ENCODE data around the gene SDHA. TPM values are rescaled to one million over a fixed set of nuclear protein-coding genes. Genes with fewer than 3 reads are reported as not detected.
"Not testable (repeated sequence)": the region's sequence is repeated elsewhere in the genome, so short reads cannot be mapped to it uniquely, and the experiment has no call there.

Gene SDHA
- total and polyA plus RNA-seq, 10 donors, result 58.6 to 135 (median 107) TPM

DNA sequence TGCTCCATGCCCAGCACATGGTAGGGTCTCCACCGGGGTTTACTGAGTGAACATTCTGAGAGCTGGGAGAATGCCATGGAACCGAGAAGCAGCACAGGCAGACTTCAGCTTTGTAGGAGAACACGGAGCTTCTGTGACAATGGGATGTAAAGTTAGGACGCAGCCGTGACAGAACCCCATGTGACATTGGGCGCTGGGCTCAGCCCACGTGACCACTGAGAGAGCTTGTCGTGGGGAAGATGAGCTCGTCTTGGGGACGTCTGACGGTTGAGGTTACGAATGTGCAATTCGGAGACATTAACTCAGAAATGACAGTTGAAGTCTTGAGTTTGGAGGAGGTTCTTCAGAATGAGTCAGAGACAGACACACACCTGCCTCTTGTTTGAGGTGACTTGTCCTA is 13.5 kb downstream of the SDHA start:
- H3K36me3 ChIP-seq, result peaks cover 7 to 100% (median 93%) of the 10 kb centered on the region in 6 donors
- no peaks in the 10 kb centered on the region for H3K4me1 ChIP-seq
- intact Hi-C loops (cut with DNase I; ENCODE audit: low total_unique reads), result no loop called here
- H3K27ac ChIP-seq, result no peak overlapping the region
- H3K4me3 ChIP-seq, result no peak overlapping the region
- H3K27me3 ChIP-seq (replicated peaks in 1 of 7), result no peaks in the 10 kb centered on the region
- H3K9me3 ChIP-seq, result no peaks in the 10 kb centered on the region
- 84 to 94% (median 87%) methylated on average over 13 of the region's 13 CpGs for WGBS, 5 donors
- no peak for DNase-seq
- TF ChIP-seq POLR2A (IDR thresholded peaks at IDR 0.05) (no peak), POLR2AphosphoS5 (IDR thresholded peaks at IDR 0.05) (no peak)
- TF ChIP-seq, protein P1, sequence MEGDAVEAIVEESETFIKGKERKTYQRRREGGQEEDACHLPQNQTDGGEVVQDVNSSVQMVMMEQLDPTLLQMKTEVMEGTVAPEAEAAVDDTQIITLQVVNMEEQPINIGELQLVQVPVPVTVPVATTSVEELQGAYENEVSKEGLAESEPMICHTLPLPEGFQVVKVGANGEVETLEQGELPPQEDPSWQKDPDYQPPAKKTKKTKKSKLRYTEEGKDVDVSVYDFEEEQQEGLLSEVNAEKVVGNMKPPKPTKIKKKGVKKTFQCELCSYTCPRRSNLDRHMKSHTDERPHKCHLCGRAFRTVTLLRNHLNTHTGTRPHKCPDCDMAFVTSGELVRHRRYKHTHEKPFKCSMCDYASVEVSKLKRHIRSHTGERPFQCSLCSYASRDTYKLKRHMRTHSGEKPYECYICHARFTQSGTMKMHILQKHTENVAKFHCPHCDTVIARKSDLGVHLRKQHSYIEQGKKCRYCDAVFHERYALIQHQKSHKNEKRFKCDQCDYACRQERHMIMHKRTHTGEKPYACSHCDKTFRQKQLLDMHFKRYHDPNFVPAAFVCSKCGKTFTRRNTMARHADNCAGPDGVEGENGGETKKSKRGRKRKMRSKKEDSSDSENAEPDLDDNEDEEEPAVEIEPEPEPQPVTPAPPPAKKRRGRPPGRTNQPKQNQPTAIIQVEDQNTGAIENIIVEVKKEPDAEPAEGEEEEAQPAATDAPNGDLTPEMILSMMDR (IDR thresholded peaks at IDR 0.05 in 8 of 11, conservative IDR thresholded peaks at IDR 0.05 in 3 of 11), result no peak

DNA sequence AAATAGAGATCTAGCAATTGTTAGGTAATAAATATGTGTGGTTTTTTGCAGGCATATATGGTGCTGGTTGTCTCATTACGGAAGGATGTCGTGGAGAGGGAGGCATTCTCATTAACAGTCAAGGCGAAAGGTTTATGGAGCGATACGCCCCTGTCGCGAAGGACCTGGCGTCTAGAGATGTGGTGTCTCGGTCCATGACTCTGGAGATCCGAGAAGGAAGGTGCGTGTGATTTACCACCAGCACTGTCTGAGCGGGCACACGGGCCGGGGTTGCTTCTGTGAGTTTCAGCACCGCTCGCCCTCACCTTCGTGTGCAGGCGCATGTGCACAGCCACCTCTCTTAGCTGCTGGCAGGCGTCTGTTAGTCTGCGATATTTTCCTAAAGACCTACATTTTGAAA is 15.3 kb downstream of the SDHA start:
- 94 to 97% (median 97%) methylated on average over 20 of the region's 20 CpGs for WGBS, 5 donors
- H3K4me3 ChIP-seq; H3K27ac ChIP-seq; H3K9me3 ChIP-seq; H3K27me3 ChIP-seq (replicated peaks in 1 of 7); intact Hi-C loops (cut with DNase I; ENCODE audit: low total_unique reads); DNase-seq; H3K4me1 ChIP-seq: not testable (repeated sequence)
- peaks cover 7 to 100% (median 87%) of the 10 kb centered on the region in 6 donors for H3K36me3 ChIP-seq

DNA sequence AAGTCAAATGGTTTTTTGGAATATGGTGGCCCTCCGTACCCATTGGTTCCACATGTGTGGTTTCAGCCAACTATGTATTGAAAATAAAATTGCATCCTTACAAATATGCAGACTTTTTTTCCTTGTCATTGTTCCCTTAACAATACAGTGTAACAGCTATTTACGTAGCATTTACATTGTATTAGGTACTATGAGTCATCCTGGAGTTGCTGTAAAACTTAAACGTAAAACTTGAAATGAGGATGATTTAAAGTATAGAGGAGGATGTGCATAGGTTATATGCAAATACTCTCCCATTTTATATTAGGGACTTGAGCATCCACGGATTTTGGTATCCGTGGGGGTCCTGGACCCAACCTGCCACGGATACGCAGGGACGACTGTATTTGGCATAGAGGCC is 16.3 kb downstream of the SDHA start:
- Histone ChIP-seq H3K4me3 (no peak overlapping the region), H3K4me1 (no peaks in the 10 kb centered on the region), H3K27me3 (replicated peaks in 1 of 7) (no peaks in the 10 kb centered on the region), H3K36me3 (peaks cover 7 to 100% (median 86%) of the 10 kb centered on the region in 6 donors), H3K27ac (no peak overlapping the region), H3K9me3 (no peaks in the 10 kb centered on the region)
- no peak for TF ChIP-seq POLR2AphosphoS5 (IDR thresholded peaks at IDR 0.05)
- TF ChIP-seq, protein P1 (IDR thresholded peaks at IDR 0.05 in 8 of 11, conservative IDR thresholded peaks at IDR 0.05 in 3 of 11), result no peak
- no peak for TF ChIP-seq POLR2A (IDR thresholded peaks at IDR 0.05)
- intact Hi-C loops (cut with DNase I; ENCODE audit: low total_unique reads), result no loop called here
- WGBS, 5 donors, result 88 to 95% (median 93%) methylated on average over 8 of the region's 8 CpGs
- DNase-seq, result no peak

GRCh38 chr5:235527-235926 is 17.4 kb downstream of the SDHA start:
- H3K27ac ChIP-seq; DNase-seq; intact Hi-C loops (cut with DNase I; ENCODE audit: low total_unique reads); H3K9me3 ChIP-seq; H3K4me3 ChIP-seq; H3K27me3 ChIP-seq (replicated peaks in 1 of 7); H3K4me1 ChIP-seq: not testable (repeated sequence)
- WGBS, 5 donors, result 93 to 99% (median 96%) methylated on average over 6 to 9 of the region's 9 CpGs
- H3K36me3 ChIP-seq, result peaks cover 7 to 100% (median 88%) of the 10 kb centered on the region in 6 donors

GRCh38 chr5:237931-238330 is 19.8 kb downstream of the SDHA start:
- H3K9me3 ChIP-seq; H3K4me3 ChIP-seq; DNase-seq; H3K4me1 ChIP-seq; intact Hi-C loops (cut with DNase I; ENCODE audit: low total_unique reads); H3K27me3 ChIP-seq (replicated peaks in 1 of 7); H3K27ac ChIP-seq: not testable (repeated sequence)
- H3K36me3 ChIP-seq, result peaks cover 5 to 100% (median 89%) of the 10 kb centered on the region in 6 donors
- WGBS, 5 donors, result 89 to 96% (median 95%) methylated on average over 7 to 8 of the region's 8 CpGs

GRCh38 chr5:240550-240949 is 22.4 kb downstream of the SDHA start:
- H3K4me3 ChIP-seq; H3K9me3 ChIP-seq; intact Hi-C loops (cut with DNase I; ENCODE audit: low total_unique reads); H3K27ac ChIP-seq; DNase-seq; H3K27me3 ChIP-seq (replicated peaks in 1 of 7): not testable (repeated sequence)
- 96 to 97% (median 96%) methylated on average over 7 of the region's 7 CpGs for WGBS, 5 donors
- Histone ChIP-seq H3K36me3 (peaks cover 0 to 100% (median 67%) of the 10 kb centered on the region in 6 donors), H3K4me1 (peaks cover 0 to 14% (median 3%) of the 10 kb centered on the region in 6 donors)

- H3K4me3 ChIP-seq; intact Hi-C loops (cut with DNase I; ENCODE audit: low total_unique reads); H3K27me3 ChIP-seq (replicated peaks in 1 of 7); DNase-seq; H3K9me3 ChIP-seq; H3K27ac ChIP-seq: not testable (repeated sequence)
- H3K36me3 ChIP-seq, result peaks cover 0 to 100% (median 62%) of the 10 kb centered on the region in 6 donors
- WGBS, 5 donors, result 91 to 98% (median 96%) methylated on average over 8 to 13 of the region's 13 CpGs
- peaks cover 0 to 14% (median 3%) of the 10 kb centered on the region in 6 donors for H3K4me1 ChIP-seq
These were observed 23.0 kb downstream of the SDHA start for GRCh38 chr5:241045-241669.

- H3K4me3 ChIP-seq; H3K27me3 ChIP-seq (replicated peaks in 1 of 7); H3K9me3 ChIP-seq; DNase-seq; intact Hi-C loops (cut with DNase I; ENCODE audit: low total_unique reads): not testable (repeated sequence)
- Histone ChIP-seq H3K27ac (peak overlapping the region in 5 of 8 donors; percentile 9 to 36 (median 34)), H3K4me1 (peaks cover 0 to 14% (median 3%) of the 10 kb centered on the region in 6 donors), H3K36me3 (peaks cover 0 to 100% (median 70%) of the 10 kb centered on the region in 6 donors)
- WGBS, 5 donors, result 20 to 48% (median 39%) methylated on average over 12 of the region's 12 CpGs
These were observed 25.7 kb downstream of the SDHA start for GRCh38 chr5:243683-244367.
